HG03045 (cell line): ENCODE results near the gene C12orf76.
A peak's percentile ranks its signal among the peaks of the same experiment; 100 is the strongest.

Experiments used
- ATAC-seq: cut with Tn5 transposase; IDR thresholded peaks from one replicate; pipeline ENCODE4 v1.9.1; 2021; ENCODE audit warnings: mild to moderate bottlenecking, moderate library complexity; ENCODE audit not compliant: unreplicated experiment

The C12orf76 gene

GRCh38 chr12:109997393-109997792 lies 50.9 kb downstream of the C12orf76 start:
- ATAC-seq = no peak

- ATAC-seq = no peak
Observed at GRCh38 chr12:109996483-109996853, 51.9 kb downstream of the C12orf76 start.

- peak; percentile 67 for ATAC-seq
Observed at GRCh38 chr12:109995686-109996482, 52.4 kb downstream of the C12orf76 start, which contains the start of gene GIT2. GIT2 (minus strand) TSS chr12:109996368; CDS start chr12:109996224, 144 bp downstream.

GRCh38 chr12:109995361-109995685 lies 53.0 kb downstream of the C12orf76 start:
- ATAC-seq = no peak

GRCh38 chr12:109994401-109995175 lies 53.7 kb downstream of the C12orf76 start:
- ATAC-seq = no peak

GRCh38 chr12:109993091-109993490 lies 55.2 kb downstream of the C12orf76 start:
- no peak for ATAC-seq

- no peak for ATAC-seq
Observed at GRCh38 chr12:109991586-109991985, 56.7 kb downstream of the C12orf76 start.
